Measurements from ENCODE around the gene SMAD7.

DNA sequence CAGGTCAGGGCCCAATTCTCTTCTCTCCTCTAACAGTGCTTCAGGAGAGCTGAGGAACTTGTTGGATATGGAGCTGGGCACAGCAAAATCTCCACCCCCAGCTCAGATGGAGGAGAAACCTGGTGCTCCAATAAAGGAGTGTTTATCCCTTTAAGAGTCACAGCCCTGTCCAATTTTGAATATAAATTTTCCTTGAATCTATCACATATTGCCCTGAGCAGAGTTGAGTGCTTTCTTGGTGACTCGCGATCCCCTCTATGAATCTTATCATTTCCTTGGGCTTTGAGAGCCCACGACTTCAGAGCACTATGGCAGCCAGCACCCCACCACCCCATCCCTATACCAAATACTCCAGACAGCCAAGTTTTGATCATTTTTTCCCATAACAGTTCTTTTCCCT lies 34.4 kb upstream of the SMAD7 start:
- TF ChIP-seq, protein P1, sequence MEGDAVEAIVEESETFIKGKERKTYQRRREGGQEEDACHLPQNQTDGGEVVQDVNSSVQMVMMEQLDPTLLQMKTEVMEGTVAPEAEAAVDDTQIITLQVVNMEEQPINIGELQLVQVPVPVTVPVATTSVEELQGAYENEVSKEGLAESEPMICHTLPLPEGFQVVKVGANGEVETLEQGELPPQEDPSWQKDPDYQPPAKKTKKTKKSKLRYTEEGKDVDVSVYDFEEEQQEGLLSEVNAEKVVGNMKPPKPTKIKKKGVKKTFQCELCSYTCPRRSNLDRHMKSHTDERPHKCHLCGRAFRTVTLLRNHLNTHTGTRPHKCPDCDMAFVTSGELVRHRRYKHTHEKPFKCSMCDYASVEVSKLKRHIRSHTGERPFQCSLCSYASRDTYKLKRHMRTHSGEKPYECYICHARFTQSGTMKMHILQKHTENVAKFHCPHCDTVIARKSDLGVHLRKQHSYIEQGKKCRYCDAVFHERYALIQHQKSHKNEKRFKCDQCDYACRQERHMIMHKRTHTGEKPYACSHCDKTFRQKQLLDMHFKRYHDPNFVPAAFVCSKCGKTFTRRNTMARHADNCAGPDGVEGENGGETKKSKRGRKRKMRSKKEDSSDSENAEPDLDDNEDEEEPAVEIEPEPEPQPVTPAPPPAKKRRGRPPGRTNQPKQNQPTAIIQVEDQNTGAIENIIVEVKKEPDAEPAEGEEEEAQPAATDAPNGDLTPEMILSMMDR (IDR thresholded peaks at IDR 0.05) = no peak
- no peak for TF ChIP-seq POLR2A (IDR thresholded peaks at IDR 0.05)
